ENCODE data around the gene LONP2.

Gene LONP2

GRCh38 chr16:48244080-48244862, at the start of gene LONP2:
TSS of gene LONP2 (plus strand) at chr16:48244300. CDS start at chr16:48244389, 89 bp downstream.
- DNase-seq (ENCODE audit: low read depth in 2 of 2, low spot score in 1 of 2): peak; percentile 84 to 89

DNA sequence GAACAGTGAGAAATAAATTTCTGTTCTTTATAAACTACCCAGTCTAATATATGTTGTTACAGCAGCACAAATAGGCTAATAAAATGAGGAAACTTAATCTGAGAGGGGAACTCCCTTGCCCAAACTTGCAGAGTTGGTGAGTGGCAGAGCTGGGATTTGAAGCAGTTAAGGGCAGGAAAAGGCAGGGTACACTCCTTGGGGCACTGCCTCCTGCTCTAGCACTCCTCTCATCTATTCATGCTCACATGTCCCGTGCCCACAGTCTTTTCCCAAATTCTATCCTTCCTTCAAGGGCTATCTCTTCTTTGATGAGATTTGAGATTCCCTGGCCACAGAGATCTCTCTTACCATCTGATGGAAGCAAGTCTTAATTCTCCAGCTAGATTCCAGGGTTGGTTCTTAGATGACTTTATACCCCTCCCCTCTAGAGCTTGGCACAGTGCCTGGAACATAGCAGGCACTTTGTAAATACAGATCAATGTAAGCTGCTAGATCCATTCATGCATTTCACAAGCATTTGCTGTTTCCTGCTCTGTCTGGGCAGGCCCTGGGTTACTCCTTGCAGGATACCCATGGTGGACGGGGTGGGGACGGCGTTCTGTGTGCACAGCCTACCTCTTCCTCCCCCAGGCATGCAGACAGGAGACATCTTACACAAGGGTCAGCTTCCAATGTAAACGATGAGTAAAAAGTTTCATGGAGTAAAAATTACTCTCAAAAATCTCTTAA, 49.1 kb upstream of the LONP2 start:
- DNase-seq (ENCODE audit: low read depth in 2 of 2, low spot score in 1 of 2): no peak

DNA sequence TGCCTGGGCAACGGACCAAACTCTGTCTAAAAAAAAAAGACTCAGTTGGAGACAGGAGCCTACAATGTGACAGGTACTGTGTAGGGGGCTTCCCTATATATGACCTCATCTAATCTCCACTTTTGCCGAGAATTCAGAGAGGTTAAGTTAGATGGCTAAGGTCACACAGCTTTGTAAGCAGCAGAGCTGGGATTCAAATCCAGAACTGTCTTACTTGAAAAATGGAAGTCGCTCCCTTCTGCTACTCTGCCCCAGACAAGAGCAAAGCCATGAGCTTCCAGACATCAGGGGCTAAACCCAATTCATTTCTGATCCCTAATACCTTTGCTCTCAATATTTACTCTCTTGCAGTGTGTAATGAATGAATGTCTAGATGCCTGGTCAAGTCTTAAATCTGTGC, 46.8 kb upstream of the LONP2 start:
- DNase-seq (ENCODE audit: low read depth in 2 of 2, low spot score in 1 of 2): no peak

DNA sequence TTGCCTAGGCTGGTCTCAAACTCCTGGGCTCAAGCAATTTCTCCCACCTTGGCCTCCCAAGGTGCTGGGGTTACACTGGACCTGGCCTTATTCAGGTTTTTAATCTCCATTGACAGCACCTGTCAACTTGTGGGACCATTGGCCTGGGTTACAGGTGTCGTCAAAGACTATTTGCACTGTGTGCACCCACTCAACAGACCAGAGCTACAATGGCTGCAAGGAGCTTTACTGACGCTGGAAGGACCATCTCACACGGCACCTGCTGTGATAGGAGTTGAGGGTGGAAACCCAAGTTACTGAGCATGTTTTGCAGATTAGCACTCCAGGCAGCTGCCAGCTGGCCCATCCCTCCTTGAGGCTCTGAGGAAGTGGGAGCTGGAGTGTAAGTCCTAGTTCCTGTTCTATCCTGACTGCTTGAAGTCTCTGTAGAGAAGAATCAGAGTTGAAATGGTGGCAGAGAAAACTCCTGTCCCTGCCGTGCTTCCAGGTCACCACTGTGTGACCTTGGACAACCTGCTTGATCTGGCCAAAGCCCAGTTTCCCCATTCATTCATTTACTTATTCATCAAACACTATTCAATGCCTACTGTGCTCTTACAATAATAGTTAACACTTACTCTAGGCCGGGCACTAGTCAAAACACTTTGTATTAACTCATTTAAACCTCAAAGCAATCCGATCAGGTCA, 42.4 kb upstream of the LONP2 start:
- DNase-seq (ENCODE audit: low read depth in 2 of 2, low spot score in 1 of 2): no peak

- DNase-seq (ENCODE audit: low read depth in 2 of 2, low spot score in 1 of 2): no peak
Measured at GRCh38 chr16:48203974-48204824, 39.9 kb upstream of the LONP2 start.

- DNase-seq (ENCODE audit: low read depth in 2 of 2, low spot score in 1 of 2): no peak
Measured at GRCh38 chr16:48204825-48205151, 39.3 kb upstream of the LONP2 start.

- no peak for DNase-seq (ENCODE audit: low read depth in 2 of 2, low spot score in 1 of 2)
Measured at GRCh38 chr16:48206594-48207242, 37.4 kb upstream of the LONP2 start.

DNA sequence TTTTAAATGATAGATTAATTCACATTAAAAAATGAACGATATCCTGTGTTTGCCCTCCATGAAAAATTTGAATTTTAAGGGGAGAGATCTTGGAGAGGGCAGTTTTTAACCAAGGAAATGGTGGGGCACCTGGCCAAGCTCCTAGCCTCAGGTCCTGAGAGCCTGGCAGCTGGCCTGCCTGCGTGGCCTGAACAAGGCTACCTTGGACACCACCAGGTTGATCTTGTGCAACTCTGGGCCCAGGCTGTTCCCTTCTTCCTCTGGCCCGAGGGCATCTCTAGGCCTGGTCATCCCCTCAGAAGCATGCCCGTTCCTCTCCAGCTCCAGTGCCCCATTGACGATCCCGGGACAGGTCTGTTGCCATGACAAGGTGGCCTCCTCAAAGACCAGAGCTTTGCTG, 33.4 kb upstream of the LONP2 start:
- no peak for DNase-seq (ENCODE audit: low read depth in 2 of 2, low spot score in 1 of 2)

DNA sequence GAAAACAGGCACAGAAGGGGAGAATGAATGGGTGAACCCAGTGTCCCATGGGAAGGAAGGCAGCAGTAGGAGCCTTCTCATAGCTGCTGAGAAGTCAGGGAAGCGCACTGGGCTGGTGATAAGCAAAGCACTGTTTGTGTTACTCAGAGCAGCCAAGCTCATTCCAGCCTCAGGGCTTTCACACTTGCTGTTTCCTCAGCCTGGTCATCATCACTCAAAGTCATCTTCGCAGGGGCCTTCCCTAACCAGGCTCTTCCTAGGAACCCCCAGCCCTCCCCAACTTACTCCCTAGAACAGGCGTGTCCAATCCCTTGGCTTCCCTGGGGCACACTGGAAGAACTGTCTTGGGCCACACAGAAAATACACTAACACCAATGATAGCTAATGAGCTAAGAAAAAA, 32.1 kb upstream of the LONP2 start:
- DNase-seq (ENCODE audit: low read depth in 2 of 2, low spot score in 1 of 2): no peak

- DNase-seq (ENCODE audit: low read depth in 2 of 2, low spot score in 1 of 2): no peak
Measured at GRCh38 chr16:48215738-48216137, 28.4 kb upstream of the LONP2 start.

DNA sequence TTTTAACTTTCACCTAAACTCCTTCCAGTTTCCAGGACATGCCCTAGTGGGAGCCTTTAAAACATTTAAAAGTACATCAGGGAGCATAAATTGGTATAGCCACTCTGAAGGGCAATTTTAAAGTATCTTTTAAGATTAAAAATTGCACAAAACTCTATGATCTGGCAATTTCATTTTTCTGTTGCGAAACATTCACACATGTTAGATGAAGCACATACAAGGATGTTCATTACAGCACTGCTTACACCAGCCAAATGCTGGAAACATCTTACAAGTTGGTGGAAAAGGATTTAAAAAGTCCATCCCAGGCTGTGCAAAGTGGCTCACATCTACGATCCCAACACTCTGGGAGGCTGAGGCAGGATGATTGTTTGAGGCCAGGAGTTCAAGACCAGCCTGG, 26.4 kb upstream of the LONP2 start:
- DNase-seq (ENCODE audit: low read depth in 2 of 2, low spot score in 1 of 2): no peak

DNA sequence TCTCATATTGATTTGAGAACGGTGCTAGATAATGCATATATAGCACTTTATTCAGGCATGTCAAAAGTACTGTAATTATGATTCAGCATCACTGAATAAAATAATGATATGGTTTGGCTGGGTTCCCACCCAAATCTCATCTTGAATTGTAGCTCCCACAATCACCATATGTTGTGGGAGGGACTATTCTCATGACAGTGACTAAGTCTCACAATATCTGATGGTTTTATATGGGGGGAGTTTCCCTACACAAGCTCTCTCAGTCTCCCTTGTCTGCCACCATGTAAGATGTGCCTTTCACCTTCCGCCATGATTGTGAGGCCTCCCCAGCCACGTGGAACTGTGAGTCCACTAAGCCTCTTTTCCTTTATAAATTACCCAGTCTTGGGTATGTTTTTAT, 25.6 kb upstream of the LONP2 start:
- DNase-seq (ENCODE audit: low read depth in 2 of 2, low spot score in 1 of 2): no peak

- DNase-seq (ENCODE audit: low read depth in 2 of 2, low spot score in 1 of 2): no peak
Measured at GRCh38 chr16:48220891-48221290, 23.2 kb upstream of the LONP2 start.

GRCh38 chr16:48223490-48223889, 20.6 kb upstream of the LONP2 start:
- DNase-seq (ENCODE audit: low read depth in 2 of 2, low spot score in 1 of 2): no peak

- DNase-seq (ENCODE audit: low read depth in 2 of 2, low spot score in 1 of 2): no peak
Measured at GRCh38 chr16:48225456-48225855, 18.6 kb upstream of the LONP2 start.

DNA sequence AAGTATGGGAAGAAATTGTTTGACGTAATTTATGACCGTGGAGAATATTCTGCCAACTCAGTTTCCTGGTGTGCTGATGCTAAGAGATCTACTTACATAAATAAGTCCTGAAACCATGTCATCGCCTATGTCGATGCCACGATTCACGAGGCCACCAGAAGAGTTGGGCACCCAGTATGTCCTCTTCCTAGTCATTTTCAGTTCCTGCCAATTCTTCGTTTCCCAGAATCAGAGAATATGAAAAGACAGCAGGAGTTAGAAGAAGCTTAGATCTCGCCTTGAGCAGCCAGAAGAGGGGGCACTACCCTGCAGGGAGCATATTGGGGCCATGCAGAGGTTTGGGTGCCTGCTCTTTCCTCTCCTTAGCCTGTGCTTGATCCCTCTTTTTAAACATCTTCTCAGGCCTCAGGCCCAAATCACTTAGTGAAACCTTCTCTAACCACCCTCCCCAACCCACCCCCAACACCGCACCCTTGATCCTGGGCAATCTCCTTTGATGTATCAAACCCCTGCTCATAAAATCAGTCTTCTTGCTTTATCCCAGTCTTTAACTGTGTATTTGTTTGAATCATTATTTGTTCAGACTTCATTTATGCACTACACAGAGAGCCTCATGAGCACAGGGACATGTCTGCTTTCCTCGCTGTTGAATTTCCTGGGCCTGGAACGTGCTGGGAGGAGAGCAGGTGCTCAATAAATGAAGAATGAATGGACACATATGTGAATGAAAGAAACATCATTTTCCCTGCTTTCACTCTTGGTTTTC, 12.2 kb upstream of the LONP2 start:
- DNase-seq (ENCODE audit: low read depth in 2 of 2, low spot score in 1 of 2): no peak

DNA sequence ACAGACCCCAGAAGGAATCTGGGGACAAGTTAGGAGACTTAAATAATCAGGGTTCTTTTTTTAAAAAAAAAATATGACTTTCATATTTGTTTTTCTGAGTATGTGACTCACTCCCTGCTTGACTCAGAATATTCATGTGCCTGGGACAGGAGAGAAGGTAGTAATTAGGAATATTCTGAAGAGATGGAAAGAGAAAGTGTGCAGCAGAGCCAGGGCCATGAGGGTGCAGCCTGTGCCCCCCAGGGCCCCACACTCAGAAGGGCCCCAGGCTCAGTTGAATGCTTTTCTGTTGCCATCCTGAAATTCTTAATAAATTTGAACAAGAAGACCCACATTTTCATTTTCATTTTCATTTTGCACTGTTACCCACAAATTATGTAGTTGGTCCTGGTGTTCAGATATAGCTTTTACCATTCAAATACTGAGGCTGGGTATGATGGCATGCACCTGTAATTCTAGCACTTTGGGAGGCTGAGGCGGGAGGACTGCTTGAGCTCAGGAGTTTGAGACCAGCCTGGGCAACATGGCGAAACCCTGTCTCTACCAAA, 11.5 kb upstream of the LONP2 start:
- no peak for DNase-seq (ENCODE audit: low read depth in 2 of 2, low spot score in 1 of 2)

GRCh38 chr16:48234630-48235029, 9.5 kb upstream of the LONP2 start:
- DNase-seq (ENCODE audit: low read depth in 2 of 2, low spot score in 1 of 2): no peak

DNA sequence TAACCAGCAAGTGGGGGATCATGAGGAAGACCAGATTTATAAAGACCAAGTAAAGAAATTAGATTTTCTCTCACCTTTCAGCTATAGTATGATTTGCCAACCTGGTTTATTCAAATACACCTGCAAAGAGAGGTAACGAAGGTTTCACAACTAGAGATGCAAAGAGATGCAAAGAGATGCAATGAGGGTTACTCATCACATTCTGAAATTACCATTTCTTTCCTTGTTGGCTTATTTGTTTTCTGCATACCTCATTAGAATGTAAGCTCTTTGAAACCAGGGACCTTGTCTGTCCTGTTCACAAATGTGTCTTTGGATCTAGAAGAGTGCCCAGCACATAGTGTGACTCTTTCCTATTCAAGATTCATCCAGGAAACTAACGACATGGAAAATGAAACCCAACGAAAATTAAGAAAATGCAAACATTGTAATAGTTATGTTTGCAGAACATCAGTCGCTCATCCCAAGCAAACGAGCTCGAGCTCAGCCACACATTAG, 9.0 kb upstream of the LONP2 start:
- no peak for DNase-seq (ENCODE audit: low read depth in 2 of 2, low spot score in 1 of 2)
